PC-9 (cell line): ENCODE measurements around the gene TNFRSF1A. TPM values are rescaled to one million over a fixed set of nuclear protein-coding genes. Genes with fewer than 3 reads are reported as not detected.

ENCODE experiments used
- BruUV-seq: library from RNA; stranded (reverse); fragments of 400-500 nt; replicated peaks from 2 replicates; lab custom pipeline; 2021; lab: Mats Ljungman, UMichigan
- CTCF ChIA-PET: fragments of 300-600 bp; sonication (Branson Sonifier 250); formaldehyde crosslinking; loops from one replicate; lab custom pipeline; 2022; ENCODE audit warnings: antibody characterized with exemption; lab: Charles Lee
- POLR2A ChIA-PET: fragments of 300-600 bp; sonication (Branson Sonifier 250); formaldehyde crosslinking; loops from one replicate; lab custom pipeline; 2022; ENCODE audit warnings: antibody characterized with exemption; ENCODE audit not compliant: unreplicated experiment; lab: Charles Lee
- DNase-seq, 2 experiments: peaks; one replicate each; pipeline versions ENCODE4 v3.0.0 to v3.0.0-alpha.2; 2015 to 2022; ENCODE audit warnings: mixed read lengths in 1 of 2
- H2AFZ ChIP-seq: fragments of 200-600 bp; sonication (generic); 2 replicates; pipeline ENCODE4 v1.8.1; 2017; ENCODE audit warnings: antibody characterized with exemption
- H3F3A ChIP-seq: fragments of 200-600 bp; sonication (generic); 2 replicates; pipeline ENCODE4 v1.8.1; 2017; ENCODE audit warnings: antibody characterized with exemption, mild to moderate bottlenecking, low read depth; ENCODE audit not compliant: insufficient read depth
- H3K27ac ChIP-seq: fragments of 200-600 bp; sonication (generic); 2 replicates; pipeline ENCODE4 v1.6.1; 2016; ENCODE audit warnings: mixed run types
- H3K27me3 ChIP-seq: fragments of 200-600 bp; sonication (generic); 2 replicates; pipeline ENCODE4 v1.6.1; 2016; ENCODE audit warnings: low read depth, mixed run types; ENCODE audit not compliant: insufficient read depth
- H3K36me3 ChIP-seq: fragments of 200-600 bp; sonication (generic); 2 replicates; pipeline ENCODE4 v1.6.1; 2016; ENCODE audit warnings: low read depth, mixed run types
- H3K4me1 ChIP-seq: fragments of 200-600 bp; sonication (generic); replicated peaks from 2 replicates; pipeline ENCODE4 v1.6.1; 2016; ENCODE audit warnings: mixed run types; ENCODE audit not compliant: insufficient read depth
- H3K4me2 ChIP-seq: fragments of 200-600 bp; sonication (generic); 2 replicates; pipeline ENCODE4 v1.6.1; 2017; ENCODE audit warnings: mixed run types
- H3K4me3 ChIP-seq: fragments of 200-600 bp; sonication (generic); 2 replicates; pipeline ENCODE4 v1.6.1; 2016; ENCODE audit warnings: mixed run types
- H3K79me2 ChIP-seq: fragments of 200-600 bp; sonication (generic); 2 replicates; pipeline ENCODE4 v1.6.1; 2017; ENCODE audit warnings: low read depth, mixed run types
- H3K9me2 ChIP-seq: fragments of 200-600 bp; sonication (generic); 2 replicates; pipeline ENCODE4 v1.8.1; 2017; ENCODE audit warnings: mild to moderate bottlenecking; ENCODE audit not compliant: insufficient read depth
- H3K9me3 ChIP-seq: fragments of 200-600 bp; sonication (generic); 2 replicates; pipeline ENCODE4 v1.8.1; 2016; ENCODE audit warnings: low read depth; ENCODE audit not compliant: insufficient read depth
- H4K20me1 ChIP-seq: fragments of 200-600 bp; sonication (generic); 2 replicates; pipeline ENCODE4 v1.8.1; 2017; ENCODE audit not compliant: insufficient read depth
- CTCF ChIP-seq: fragments of 200-600 bp; sonication (generic); conservative IDR thresholded peaks from 2 replicates; pipeline ENCODE4 v1.6.1; 2017; ENCODE audit warnings: mixed run types, antibody characterized with exemption, mild to moderate bottlenecking, moderate library complexity
- EZH2 ChIP-seq: fragments of 200-600 bp; sonication (generic); IDR thresholded peaks from 2 replicates; pipeline ENCODE4 v1.8.0; 2017; ENCODE audit warnings: antibody characterized with exemption, low read depth
- intact Hi-C: fragments of 100-400 bp; cut with micrococcal nuclease; formaldehyde crosslinking; loops from one replicate; pipeline ENCODE4 v1.10.0; 2022; ENCODE audit not compliant: unreplicated experiment
- total RNA-seq: library from RNA; stranded (reverse); gene quantifications from 2 replicates; pipeline ENCODE4 v1.2.3, GENCODE V29; 2021

TNFRSF1A gene
- total RNA-seq, 1 experiment from 2014 or later: 165 TPM

DNA sequence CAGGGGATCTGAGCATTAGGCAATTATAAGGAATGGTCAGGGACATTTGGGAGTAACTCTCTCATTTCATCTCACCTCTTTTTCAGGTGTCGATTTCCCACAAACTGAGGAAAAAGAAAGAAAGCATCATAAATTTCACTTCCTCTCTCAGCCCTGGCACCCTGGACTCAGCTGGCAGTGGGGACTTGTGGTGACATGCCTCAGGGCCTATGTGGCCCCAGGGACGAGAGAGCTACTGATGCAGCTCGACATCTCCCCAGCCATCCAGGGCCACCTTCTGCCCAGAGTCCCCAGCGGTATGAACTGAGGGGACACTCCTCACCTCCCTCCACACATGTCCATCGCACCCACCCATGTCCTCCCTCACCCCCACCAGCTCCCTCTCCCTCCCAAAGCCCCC lies 11.7 kb downstream of the TNFRSF1A start:
- peaks cover 38% of the 10 kb centered on the region for H3K4me1 ChIP-seq
- no peak overlapping the region for H3K27ac ChIP-seq
- H3K79me2 ChIP-seq: peaks cover 48% of the 10 kb centered on the region
- no peaks in the 10 kb centered on the region for H3K9me3 ChIP-seq
- BruUV-seq: no TSS peak
- H3F3A ChIP-seq: peaks cover 75% of the 10 kb centered on the region
- H4K20me1 ChIP-seq: peaks cover 13% of the 10 kb centered on the region; the same call in 1 of the 2 replicates
- intact Hi-C loops: no loop called here
- peaks cover 57% of the 10 kb centered on the region for H3K36me3 ChIP-seq
- ChIA-PET POLR2A (no interaction called here), CTCF (interaction anchor here (0.6 kb wide), 2 partner anchors 10 to 182 kb away, joined by 4 to 5 read pairs; no protein-coding TSS in a partner anchor)
- no peak for DNase-seq
- H3K4me2 ChIP-seq: no peak overlapping the region
- TF ChIP-seq EZH2: no peak
- no peak for TF ChIP-seq CTCF
- no peak overlapping the region for H2AFZ ChIP-seq
- no peaks in the 10 kb centered on the region for H3K9me2 ChIP-seq
- H3K4me3 ChIP-seq: no peak overlapping the region
- H3K27me3 ChIP-seq: no peaks in the 10 kb centered on the region

DNA sequence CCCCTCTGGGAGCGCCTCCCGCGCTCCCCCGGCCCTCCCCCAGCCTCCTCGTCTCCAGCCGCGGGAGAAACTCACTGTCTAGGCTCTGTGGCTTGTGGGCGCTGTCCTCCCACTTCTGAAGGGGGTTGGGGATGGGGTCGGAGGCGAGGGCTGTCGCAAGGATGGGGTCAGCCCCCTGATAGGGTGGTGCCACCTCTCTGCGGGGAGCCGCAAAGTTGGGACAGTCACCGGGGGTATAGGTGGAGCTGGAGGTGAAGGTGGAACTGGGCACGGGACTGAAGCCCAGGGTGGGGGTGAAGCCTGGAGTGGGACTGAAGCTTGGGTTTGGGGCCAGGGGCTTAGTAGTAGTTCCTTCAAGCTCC lies 12.2 kb downstream of the TNFRSF1A start:
- intact Hi-C loops: no loop called here
- Histone ChIP-seq H3K27me3 (no peaks in the 10 kb centered on the region), H3K36me3 (peaks cover 56% of the 10 kb centered on the region), H3K4me1 (peaks cover 36% of the 10 kb centered on the region), H3K9me2 (no peaks in the 10 kb centered on the region), H3K4me3 (no peak overlapping the region), H3K27ac (no peak overlapping the region), H3F3A (peaks cover 75% of the 10 kb centered on the region), H4K20me1 (peaks cover 13% of the 10 kb centered on the region; the same call in 1 of the 2 replicates), H2AFZ (no peak overlapping the region), H3K9me3 (no peaks in the 10 kb centered on the region), H3K4me2 (no peak overlapping the region), H3K79me2 (peaks cover 43% of the 10 kb centered on the region)
- no TSS peak for BruUV-seq
- ChIA-PET CTCF (no interaction called here), POLR2A (interaction anchor here (0.6 kb wide), 1 partner anchor 388 kb away, joined by 3 read pairs; no protein-coding TSS in a partner anchor)
- TF ChIP-seq EZH2: no peak
- no peak for DNase-seq

DNA sequence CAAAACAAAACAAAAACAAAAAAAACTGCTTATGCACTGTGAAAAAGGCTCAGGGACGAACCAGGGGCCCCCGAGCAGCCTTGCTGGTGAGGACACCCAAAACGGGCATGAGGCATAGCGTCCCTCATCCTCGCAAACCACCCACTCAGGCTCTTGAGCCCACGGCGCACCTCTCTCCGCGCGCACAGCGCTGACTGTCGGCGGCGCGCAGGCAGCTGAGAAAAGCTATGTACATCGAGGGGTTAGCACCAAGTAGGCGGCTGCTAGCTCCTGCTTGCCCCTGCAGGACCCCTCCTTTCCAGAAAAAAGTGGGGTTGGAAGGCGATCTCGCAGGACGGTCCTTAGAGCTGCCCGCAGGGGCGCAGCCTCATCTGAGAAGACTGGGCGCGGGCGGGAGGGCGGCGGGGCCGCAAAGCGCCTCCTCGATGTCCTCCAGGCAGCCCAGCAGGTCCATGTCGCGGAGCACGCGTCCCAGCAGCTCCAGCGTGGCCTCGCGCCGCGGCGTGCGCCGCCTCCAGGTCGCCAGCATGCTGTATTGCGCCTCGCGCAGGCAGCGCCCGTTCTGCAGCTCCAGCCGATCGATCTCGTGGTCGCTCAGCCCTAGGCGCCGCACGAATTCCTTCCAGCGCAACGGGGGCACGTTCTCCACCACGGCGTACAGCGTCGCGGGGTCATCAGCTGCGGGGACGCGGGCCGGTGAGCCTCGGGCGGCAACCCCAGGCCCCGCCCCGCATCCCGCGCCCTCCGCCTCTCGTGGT lies 12.8 kb downstream of the TNFRSF1A start:
- H3F3A ChIP-seq: peaks cover 74% of the 10 kb centered on the region
- peaks cover 50% of the 10 kb centered on the region for H3K36me3 ChIP-seq
- H3K9me2 ChIP-seq: no peaks in the 10 kb centered on the region
- TF ChIP-seq EZH2 (no peak), CTCF (no peak)
- H3K27ac ChIP-seq: no peak overlapping the region
- H4K20me1 ChIP-seq: peaks cover 13% of the 10 kb centered on the region; the same call in 1 of the 2 replicates
- no peak overlapping the region for H3K4me2 ChIP-seq
- H3K79me2 ChIP-seq: peaks cover 37% of the 10 kb centered on the region
- no peaks in the 10 kb centered on the region for H3K27me3 ChIP-seq
- intact Hi-C loops: no loop called here
- H3K4me1 ChIP-seq: peaks cover 35% of the 10 kb centered on the region
- no peak overlapping the region for H2AFZ ChIP-seq
- BruUV-seq: no TSS peak
- ChIA-PET POLR2A (interaction anchor here (0.5 to 0.6 kb wide), 2 partner anchors 42 to 388 kb away, joined by 3 read pairs; no protein-coding TSS in a partner anchor), CTCF (no interaction called here)
- DNase-seq: no peak
- H3K9me3 ChIP-seq: no peaks in the 10 kb centered on the region
- H3K4me3 ChIP-seq: no peak overlapping the region
